Measurements from ENCODE around the gene LURAP1L.

LURAP1L gene

GRCh38 chr9:12774861-12775678 is at the start of gene LURAP1L:
Gene LURAP1L, plus strand, starts transcription at chr9:12775020. Its CDS starts 696 bp downstream, at chr9:12775716.
- DNase-seq, result no peak

GRCh38 chr9:12726795-12727194 is 48.0 kb upstream of the LURAP1L start:
- DNase-seq, result no peak

GRCh38 chr9:12730198-12730597 is 44.6 kb upstream of the LURAP1L start:
- DNase-seq, result no peak

GRCh38 chr9:12730927-12731326 is 43.9 kb upstream of the LURAP1L start:
- DNase-seq, result no peak

GRCh38 chr9:12732971-12733370 is 41.8 kb upstream of the LURAP1L start:
- DNase-seq, result no peak

GRCh38 chr9:12735665-12736064 is 39.2 kb upstream of the LURAP1L start:
- no peak for DNase-seq

- DNase-seq, result no peak
These were observed 36.9 kb upstream of the LURAP1L start for GRCh38 chr9:12737871-12738270.

- no peak for DNase-seq
These were observed 35.7 kb upstream of the LURAP1L start for GRCh38 chr9:12739014-12739652.

- DNase-seq, result no peak
These were observed 34.0 kb upstream of the LURAP1L start for GRCh38 chr9:12740845-12741244.

- DNase-seq, result no peak
These were observed 26.8 kb upstream of the LURAP1L start for GRCh38 chr9:12748016-12748415.

GRCh38 chr9:12748954-12749353 is 25.9 kb upstream of the LURAP1L start:
- DNase-seq, result no peak

GRCh38 chr9:12753931-12754330 is 20.9 kb upstream of the LURAP1L start:
- DNase-seq, result no peak

GRCh38 chr9:12759761-12760160 is 15.1 kb upstream of the LURAP1L start:
- DNase-seq, result no peak

GRCh38 chr9:12760758-12761157 is 14.1 kb upstream of the LURAP1L start:
- DNase-seq, result no peak

- DNase-seq, result no peak
These were observed 10.7 kb upstream of the LURAP1L start for GRCh38 chr9:12764150-12764549.

- DNase-seq, result no peak
These were observed 9.6 kb upstream of the LURAP1L start for GRCh38 chr9:12765088-12765798.

GRCh38 chr9:12766357-12766756 is 8.5 kb upstream of the LURAP1L start:
- DNase-seq, result no peak

- no peak for DNase-seq
These were observed 4.6 kb upstream of the LURAP1L start for GRCh38 chr9:12770261-12770660.

GRCh38 chr9:12771891-12772290 is 2.9 kb upstream of the LURAP1L start:
- no peak for DNase-seq

GRCh38 chr9:12773562-12773961 is 1.3 kb upstream of the LURAP1L start:
- DNase-seq, result no peak

- DNase-seq, result no peak
These were observed 1.1 kb downstream of the LURAP1L start for GRCh38 chr9:12775679-12776512.

GRCh38 chr9:12776513-12777055 is 1.8 kb downstream of the LURAP1L start:
- no peak for DNase-seq
